Loucy (cell line): Measurements from ENCODE around the gene ADH5.
"Not testable (repeated sequence)": the region's sequence is repeated elsewhere in the genome, so short reads cannot be mapped to it uniquely, and the experiment has no call there.

Experiments used
- H2AFZ ChIP-seq: fragments of 200-600 bp; sonication (generic); 2 replicates; pipeline ENCODE4 v1.6.0; 2016; ENCODE audit warnings: antibody characterized with exemption, mild to moderate bottlenecking, low read length, moderate library complexity
- H3F3A ChIP-seq: fragments of 200-600 bp; 2 replicates; pipeline ENCODE4 v1.6.0; 2016; ENCODE audit warnings: antibody characterized with exemption, low read depth, mild to moderate bottlenecking
- H3K27me3 ChIP-seq: fragments of 200-600 bp; sonication (generic); 2 replicates; pipeline ENCODE4 v1.6.1; 2014; ENCODE audit warnings: low read length, mild to moderate bottlenecking; ENCODE audit not compliant: insufficient read depth, poor library complexity, severe bottlenecking
- H3K36me3 ChIP-seq: fragments of 200-600 bp; sonication (generic); 2 replicates; pipeline ENCODE4 v1.6.1; 2016; ENCODE audit warnings: low read length; ENCODE audit not compliant: insufficient read depth
- H3K4me1 ChIP-seq: fragments of 200-600 bp; sonication (generic); 2 replicates; pipeline ENCODE4 v1.5.1; 2014; ENCODE audit warnings: low read length, mild to moderate bottlenecking; ENCODE audit not compliant: insufficient read depth, poor library complexity, severe bottlenecking
- H3K4me2 ChIP-seq: fragments of 200-600 bp; sonication (generic); 2 replicates; pipeline ENCODE4 v1.6.0; 2014; ENCODE audit warnings: antibody characterized with exemption, low read length, low read depth, mild to moderate bottlenecking; ENCODE audit not compliant: poor library complexity, severe bottlenecking
- H3K4me3 ChIP-seq: fragments of 200-600 bp; sonication (generic); 2 replicates; pipeline ENCODE4 v1.5.1; 2014; ENCODE audit warnings: low read length, mild to moderate bottlenecking, mixed read lengths; ENCODE audit not compliant: poor library complexity, severe bottlenecking
- H3K79me2 ChIP-seq: fragments of 200-600 bp; sonication (generic); 2 replicates; pipeline ENCODE4 v1.6.1; 2014; ENCODE audit warnings: low read length; ENCODE audit not compliant: insufficient read depth
- H3K9ac ChIP-seq: fragments of 200-600 bp; sonication (generic); 2 replicates; pipeline ENCODE4 v1.6.0; 2014; ENCODE audit warnings: mild to moderate bottlenecking, low read depth, low read length, moderate library complexity; ENCODE audit not compliant: poor library complexity, severe bottlenecking
- H3K9me2 ChIP-seq: fragments of 200-600 bp; sonication (generic); replicated peaks from 2 replicates; pipeline ENCODE4 v1.6.1; 2016; ENCODE audit warnings: low read depth, low read length, mixed read lengths
- H3K9me3 ChIP-seq: fragments of 200-600 bp; sonication (generic); 2 replicates; pipeline ENCODE4 v1.6.1; 2014; ENCODE audit warnings: mild to moderate bottlenecking, antibody characterized with exemption, low read length, low read depth; ENCODE audit not compliant: insufficient read depth
- H4K20me1 ChIP-seq: fragments of 200-600 bp; sonication (generic); 2 replicates; pipeline ENCODE4 v1.6.0; 2014; ENCODE audit warnings: antibody characterized with exemption, low read length, mild to moderate bottlenecking; ENCODE audit not compliant: insufficient read depth, poor library complexity, severe bottlenecking
- CTCF ChIP-seq: fragments of 200-600 bp; sonication (generic); conservative IDR thresholded peaks from 2 replicates; pipeline ENCODE4 v1.5.1; 2014; ENCODE audit warnings: mild to moderate bottlenecking, antibody characterized with exemption, low read length
- EZH2phosphoT487 ChIP-seq: fragments of 200-600 bp; IDR thresholded peaks from 2 replicates; pipeline ENCODE4 v1.6.1; 2018; ENCODE audit warnings: antibody characterized with exemption, mild to moderate bottlenecking, moderate library complexity, borderline replicate concordance

The ADH5 gene

GRCh38 chr4:99067617-99068016 is 21.0 kb downstream of the ADH5 start:
- Histone ChIP-seq H3K27me3 (no peaks in the 10 kb centered on the region), H3K9me3 (no peaks in the 10 kb centered on the region), H3K36me3 (peaks cover 35% of the 10 kb centered on the region; the same call in 1 of the 2 replicates), H4K20me1 (no peaks in the 10 kb centered on the region), H3K4me1 (no peaks in the 10 kb centered on the region), H3K4me2 (no peak overlapping the region), H3K79me2 (no peaks in the 10 kb centered on the region), H3K4me3 (no peak overlapping the region), H2AFZ (no peak overlapping the region), H3F3A (no peaks in the 10 kb centered on the region), H3K9ac (no peak overlapping the region), H3K9me2 (no peaks in the 10 kb centered on the region)
- TF ChIP-seq CTCF, result no peak
- no peak for TF ChIP-seq EZH2phosphoT487

- H3K9me3 ChIP-seq, H3K4me3 ChIP-seq, H2AFZ ChIP-seq, H3K4me1 ChIP-seq, H3K27me3 ChIP-seq, H3K9me2 ChIP-seq, H3K4me2 ChIP-seq, H3F3A ChIP-seq, H3K79me2 ChIP-seq, H3K9ac ChIP-seq, H4K20me1 ChIP-seq: not testable (repeated sequence)
- peaks cover 33% of the 10 kb centered on the region; the same call in 1 of the 2 replicates for H3K36me3 ChIP-seq
Measured at GRCh38 chr4:99065521-99065920, 23.1 kb downstream of the ADH5 start.

- TF ChIP-seq EZH2phosphoT487 (no peak), CTCF (no peak)
- H3K79me2 ChIP-seq, result no peaks in the 10 kb centered on the region
- no peaks in the 10 kb centered on the region for H3F3A ChIP-seq
- H3K9me2 ChIP-seq, result no peaks in the 10 kb centered on the region
- H4K20me1 ChIP-seq, result no peaks in the 10 kb centered on the region
- no peaks in the 10 kb centered on the region for H3K4me1 ChIP-seq
- peaks cover 59% of the 10 kb centered on the region for H3K36me3 ChIP-seq
- no peaks in the 10 kb centered on the region for H3K9me3 ChIP-seq
- no peak overlapping the region for H3K9ac ChIP-seq
- no peaks in the 10 kb centered on the region for H3K27me3 ChIP-seq
- H3K4me3 ChIP-seq, result no peak overlapping the region
- H2AFZ ChIP-seq, result no peak overlapping the region
- H3K4me2 ChIP-seq, result no peak overlapping the region
Measured at GRCh38 chr4:99062120-99062519, 26.5 kb downstream of the ADH5 start.

- no peaks in the 10 kb centered on the region for H3K27me3 ChIP-seq
- no peak overlapping the region for H2AFZ ChIP-seq
- H3K9me3 ChIP-seq, result no peaks in the 10 kb centered on the region
- no peak overlapping the region for H3K4me3 ChIP-seq
- H3K9ac ChIP-seq, result no peak overlapping the region
- H3K9me2 ChIP-seq, result no peaks in the 10 kb centered on the region
- peaks cover 62% of the 10 kb centered on the region for H3K36me3 ChIP-seq
- no peaks in the 10 kb centered on the region for H3K79me2 ChIP-seq
- H3K4me2 ChIP-seq, result no peak overlapping the region
- H3F3A ChIP-seq, result no peaks in the 10 kb centered on the region
- TF ChIP-seq EZH2phosphoT487 (no peak), CTCF (no peak)
- H4K20me1 ChIP-seq, result no peaks in the 10 kb centered on the region
- H3K4me1 ChIP-seq, result no peaks in the 10 kb centered on the region
Measured at GRCh38 chr4:99061048-99061700, 27.4 kb downstream of the ADH5 start.
